ENCODE data around the gene LSAMP.

LSAMP gene

GRCh38 chr3:116429479-116430269 is 15.6 kb downstream of the LSAMP start:
- no peak for DNase-seq (ENCODE audit: low read depth in 2 of 2)

DNA sequence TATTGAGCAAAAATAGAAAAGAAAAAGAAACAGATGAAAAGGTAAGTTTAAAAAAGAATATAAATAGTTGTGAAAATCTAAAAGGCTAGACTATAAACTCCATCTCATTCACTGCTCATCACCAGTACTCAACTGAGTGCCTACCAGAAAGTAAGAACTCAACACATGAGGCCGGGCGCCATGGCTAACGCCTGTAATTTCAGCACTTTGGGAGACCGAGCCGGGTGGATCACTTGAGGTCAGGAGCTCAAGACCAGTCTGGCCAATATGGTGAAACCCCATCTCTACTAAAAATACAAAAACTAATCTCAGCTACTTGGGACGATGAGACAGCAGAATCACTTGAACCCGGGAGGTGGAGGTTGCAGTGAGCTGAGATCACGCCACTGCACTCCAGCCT is 19.3 kb downstream of the LSAMP start:
- no peak for DNase-seq (ENCODE audit: low read depth in 2 of 2)

DNA sequence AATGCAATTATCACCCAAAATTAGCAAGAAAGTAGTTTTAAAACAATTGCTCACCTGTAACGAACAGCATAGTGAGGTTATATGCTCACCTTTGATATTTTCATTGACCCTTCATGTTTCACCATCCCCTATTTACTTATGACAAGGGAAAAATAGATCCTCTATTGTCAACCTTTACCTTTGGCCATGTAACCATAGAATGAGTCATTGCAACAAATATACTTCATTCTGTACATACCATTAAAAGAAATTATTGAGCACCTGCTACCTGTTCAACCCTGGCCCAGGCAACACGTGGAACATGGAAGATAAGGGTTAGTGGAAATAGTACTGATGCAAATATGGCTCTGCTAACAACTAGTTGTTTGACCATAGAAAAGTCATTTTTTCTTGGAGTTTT is 20.2 kb downstream of the LSAMP start:
- DNase-seq (ENCODE audit: low read depth in 2 of 2): no peak

- DNase-seq (ENCODE audit: low read depth in 2 of 2): no peak
Observed at GRCh38 chr3:116423945-116424344, 21.3 kb downstream of the LSAMP start.

GRCh38 chr3:116423374-116423773 is 21.9 kb downstream of the LSAMP start:
- no peak for DNase-seq (ENCODE audit: low read depth in 2 of 2)

GRCh38 chr3:116417151-116417550 is 28.1 kb downstream of the LSAMP start:
- no peak for DNase-seq (ENCODE audit: low read depth in 2 of 2)

DNA sequence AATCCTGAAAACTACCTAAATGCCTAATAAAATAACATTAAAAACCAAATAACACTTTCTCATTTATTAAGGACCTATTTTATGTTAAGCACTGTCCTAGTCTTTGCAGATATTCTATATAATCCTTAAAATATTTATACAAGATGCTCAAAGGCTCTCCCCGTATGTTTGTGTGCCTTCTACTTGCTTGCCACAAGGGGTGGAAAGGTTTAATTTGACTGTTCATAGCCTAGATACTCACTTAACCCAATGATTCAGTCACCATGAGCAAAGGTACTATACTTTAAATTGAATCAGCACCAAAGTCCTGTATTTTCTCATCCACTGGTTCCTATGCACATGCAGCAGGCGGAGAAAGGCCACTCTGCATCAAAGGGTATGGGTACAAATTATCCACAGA is 32.0 kb downstream of the LSAMP start:
- DNase-seq (ENCODE audit: low read depth in 2 of 2): no peak

GRCh38 chr3:116408473-116408872 is 36.8 kb downstream of the LSAMP start:
- DNase-seq (ENCODE audit: low read depth in 2 of 2): no peak

DNA sequence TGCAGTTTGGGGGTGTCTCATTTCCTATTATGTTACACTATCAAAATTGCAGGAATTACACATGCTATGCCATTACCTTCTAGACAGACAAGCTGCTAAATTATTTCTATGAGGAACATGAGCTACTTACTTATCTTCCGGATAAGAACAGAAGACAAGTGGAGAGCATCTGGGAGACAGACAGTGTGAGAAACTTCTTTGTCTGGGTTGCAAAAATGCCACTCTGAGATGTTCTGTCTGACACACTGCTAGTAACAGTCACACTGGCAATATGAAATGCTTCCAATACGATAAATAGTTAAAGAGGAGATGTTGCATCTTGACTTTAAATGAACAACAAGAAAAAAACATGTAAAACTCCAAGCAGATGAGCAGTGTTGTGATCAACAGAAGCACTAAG is 40.1 kb downstream of the LSAMP start:
- DNase-seq (ENCODE audit: low read depth in 2 of 2): no peak

DNA sequence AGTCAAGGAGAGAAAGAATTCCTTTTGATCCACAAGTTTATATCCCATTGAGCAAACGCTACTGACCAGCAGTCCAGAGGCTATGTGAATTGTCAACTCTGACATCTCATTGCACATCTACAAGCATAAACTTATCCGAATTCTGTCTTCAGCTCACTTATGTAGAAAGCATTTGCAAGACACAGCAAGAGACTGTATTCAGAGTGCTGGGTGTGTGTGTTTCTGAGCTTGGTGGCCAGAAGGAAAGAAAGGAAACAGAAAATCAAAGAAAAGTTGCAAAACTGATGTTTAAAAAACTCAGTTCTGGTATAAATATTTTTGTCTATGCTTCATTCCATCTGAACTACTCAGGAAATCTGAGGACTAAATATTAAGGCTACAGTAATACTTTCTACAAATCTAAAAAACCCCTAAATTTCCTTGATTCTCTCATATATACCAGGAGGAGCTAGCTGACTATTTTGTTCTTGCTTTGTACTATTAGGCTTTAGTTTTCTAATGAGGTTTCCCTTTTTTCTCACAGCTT is 45.5 kb downstream of the LSAMP start:
- DNase-seq (ENCODE audit: low read depth in 2 of 2): no peak

- no peak for DNase-seq (ENCODE audit: low read depth in 2 of 2)
Observed at GRCh38 chr3:116394365-116394764, 50.9 kb downstream of the LSAMP start.

DNA sequence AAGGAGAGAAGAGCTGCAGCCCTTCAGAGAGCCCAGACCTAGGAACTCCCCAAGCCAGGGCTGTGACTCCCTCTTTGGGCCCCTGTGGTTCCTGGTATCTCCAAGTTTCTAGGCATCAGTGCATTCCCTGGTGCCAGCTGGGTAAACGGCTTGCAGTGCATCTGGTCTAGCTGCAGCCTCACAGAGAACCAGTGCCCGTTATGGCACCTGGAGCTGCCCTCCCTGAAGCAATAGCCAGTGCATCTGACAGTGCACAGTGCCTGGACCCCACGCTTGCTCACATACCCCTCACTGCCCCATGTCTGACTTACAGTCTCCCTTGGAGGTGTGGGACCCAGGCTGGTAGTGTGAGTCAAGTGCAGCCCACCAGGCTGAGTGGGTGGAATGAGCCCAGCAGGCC is 52.1 kb downstream of the LSAMP start:
- no peak for DNase-seq (ENCODE audit: low read depth in 2 of 2)

- DNase-seq (ENCODE audit: low read depth in 2 of 2): no peak
Observed at GRCh38 chr3:116392291-116392690, 53.0 kb downstream of the LSAMP start.

GRCh38 chr3:116391296-116392201 is 53.7 kb downstream of the LSAMP start:
- no peak for DNase-seq (ENCODE audit: low read depth in 2 of 2)

- DNase-seq (ENCODE audit: low read depth in 2 of 2): no peak
Observed at GRCh38 chr3:116390318-116390717, 55.0 kb downstream of the LSAMP start.

DNA sequence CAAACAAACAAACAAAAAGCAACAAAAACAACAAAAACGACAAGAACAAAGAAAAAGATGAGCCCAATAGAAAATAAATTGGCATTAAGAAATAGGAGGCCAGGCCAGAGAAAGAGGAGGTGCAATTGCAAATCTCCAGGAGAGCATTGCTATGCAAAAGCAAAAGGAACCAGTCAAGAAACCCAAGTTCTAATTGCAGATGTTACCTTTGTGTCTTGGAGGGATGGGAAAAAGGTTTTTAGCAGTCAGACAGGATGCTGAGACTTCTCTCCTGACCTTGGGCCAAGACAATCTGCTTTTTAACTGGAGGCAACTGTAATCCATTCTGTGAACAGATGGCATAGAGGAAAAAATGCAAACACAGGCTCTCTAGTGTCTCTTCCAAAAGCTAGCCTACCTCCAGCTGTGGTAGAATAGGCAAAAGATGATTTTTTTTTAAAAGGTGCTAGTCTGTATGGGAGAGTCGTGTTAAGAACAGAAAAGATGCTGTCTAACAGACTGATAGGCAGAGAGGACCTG is 56.4 kb downstream of the LSAMP start:
- DNase-seq (ENCODE audit: low read depth in 2 of 2): no peak

DNA sequence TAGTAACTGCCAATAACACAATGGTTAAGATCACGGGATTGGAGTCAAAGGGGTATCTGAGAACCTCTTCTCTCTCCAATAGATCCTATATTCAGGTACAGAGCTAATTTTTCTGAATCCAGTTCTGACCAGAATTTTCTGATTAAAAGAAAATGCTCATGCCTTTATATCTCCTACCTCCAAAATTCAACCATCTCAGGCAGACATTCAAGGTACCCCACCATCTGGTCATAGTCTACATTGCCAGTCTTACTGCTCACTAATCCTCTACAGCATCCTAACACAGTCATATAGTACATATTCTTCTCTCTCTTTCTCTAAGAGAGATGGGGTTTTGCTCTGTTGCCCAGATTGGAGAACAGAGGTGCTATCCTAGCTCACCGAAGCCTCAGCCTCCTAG is 59.1 kb downstream of the LSAMP start:
- no peak for DNase-seq (ENCODE audit: low read depth in 2 of 2)

GRCh38 chr3:116384717-116385116 is 60.6 kb downstream of the LSAMP start:
- DNase-seq (ENCODE audit: low read depth in 2 of 2): no peak

- DNase-seq (ENCODE audit: low read depth in 2 of 2): no peak
Observed at GRCh38 chr3:116378077-116378476, 67.2 kb downstream of the LSAMP start.

DNA sequence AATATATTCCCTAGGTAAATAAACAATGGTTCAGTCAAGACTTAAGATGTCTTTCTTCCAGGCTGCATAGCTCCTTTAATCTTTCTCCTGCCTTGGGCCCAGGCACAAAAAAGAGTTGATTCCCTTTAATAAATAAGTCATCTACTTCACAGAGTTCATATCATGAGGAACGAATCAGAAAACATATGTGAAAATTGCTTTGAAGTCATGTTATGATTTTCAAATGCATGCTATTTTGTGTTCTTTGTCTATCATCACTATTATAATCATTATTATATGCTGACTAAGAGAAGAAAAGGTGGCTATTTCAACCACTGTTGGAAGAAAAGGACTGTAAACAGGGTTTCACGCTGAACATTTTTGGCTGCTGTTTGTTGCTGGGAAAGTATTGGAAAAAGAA is 70.4 kb downstream of the LSAMP start:
- no peak for DNase-seq (ENCODE audit: low read depth in 2 of 2)

- no peak for DNase-seq (ENCODE audit: low read depth in 2 of 2)
Observed at GRCh38 chr3:116367761-116368395, 77.4 kb downstream of the LSAMP start.

DNA sequence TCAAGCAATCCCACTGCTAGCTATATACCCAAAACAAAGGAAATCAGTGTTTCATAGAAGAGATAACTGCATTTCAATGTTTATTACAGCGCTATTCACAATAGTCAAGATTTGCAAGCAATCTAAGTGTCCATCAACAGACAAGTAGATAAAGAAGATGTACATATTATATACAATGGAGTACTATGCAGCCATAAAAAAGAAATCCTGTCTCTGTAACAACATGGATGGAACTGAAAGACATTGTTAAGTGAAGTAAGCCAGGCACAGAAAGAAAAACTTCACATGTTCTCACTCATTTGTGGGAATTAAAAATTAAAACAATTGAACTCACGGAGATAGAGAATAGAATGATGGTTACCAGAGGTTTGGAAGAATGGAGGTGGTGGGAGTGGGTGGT is 89.2 kb downstream of the LSAMP start:
- no peak for DNase-seq (ENCODE audit: low read depth in 2 of 2)
